CMK (cell line): ENCODE data around the gene S100A14.
A peak's percentile ranks its signal among the peaks of the same experiment; 100 is the strongest.

Experiments used
- DNase-seq: peaks from one replicate; pipeline ENCODE4 v3.0.0-alpha.2; 2010; ENCODE audit warnings: low read depth

S100A14 gene

GRCh38 chr1:153638261-153638660, 22.1 kb upstream of the S100A14 start:
- DNase-seq, result no peak

- no peak for DNase-seq
Measured at GRCh38 chr1:153636312-153636711, 20.2 kb upstream of the S100A14 start.

- no peak for DNase-seq
Measured at GRCh38 chr1:153635872-153636271, 19.7 kb upstream of the S100A14 start.

GRCh38 chr1:153633754-153634665, 17.9 kb upstream of the S100A14 start, which contains the start of gene CHTOP:
CHTOP (plus strand) TSS chr1:153634066; CDS start chr1:153636589, 2,523 bp downstream.
- peak; percentile 96 for DNase-seq

GRCh38 chr1:153633161-153633753, 17.1 kb upstream of the S100A14 start:
- no peak for DNase-seq

GRCh38 chr1:153631047-153632022, 15.2 kb upstream of the S100A14 start:
- no peak for DNase-seq

GRCh38 chr1:153630384-153630783, 14.3 kb upstream of the S100A14 start:
- no peak for DNase-seq

GRCh38 chr1:153629971-153630370, 13.8 kb upstream of the S100A14 start:
- DNase-seq, result no peak

- DNase-seq, result no peak
Measured at GRCh38 chr1:153629343-153629665, 13.2 kb upstream of the S100A14 start.

GRCh38 chr1:153628638-153629342, 12.7 kb upstream of the S100A14 start:
- DNase-seq, result no peak

GRCh38 chr1:153627715-153628626, 11.8 kb upstream of the S100A14 start, which contains the start of gene S100A1:
S100A1 (plus strand) TSS chr1:153628434; CDS start chr1:153630522, 2,088 bp downstream.
- no peak for DNase-seq

- no peak for DNase-seq
Measured at GRCh38 chr1:153626904-153627714, 11.0 kb upstream of the S100A14 start, which contains the start of gene S100A13. S100A13 (minus strand) TSS chr1:153627505; CDS start chr1:153626472, 1,033 bp downstream.

GRCh38 chr1:153626477-153626903, 10.4 kb upstream of the S100A14 start:
- DNase-seq, result no peak

GRCh38 chr1:153624965-153625611, 9.0 kb upstream of the S100A14 start:
- no peak for DNase-seq

GRCh38 chr1:153623101-153623500, 7.0 kb upstream of the S100A14 start:
- DNase-seq, result no peak

GRCh38 chr1:153619171-153619570, 3.0 kb upstream of the S100A14 start:
- no peak for DNase-seq

- no peak for DNase-seq
Measured at GRCh38 chr1:153617663-153618062, 1.5 kb upstream of the S100A14 start.

- no peak for DNase-seq
Measured at GRCh38 chr1:153616917-153617311, 789 bp upstream of the S100A14 start.

GRCh38 chr1:153615406-153615805, 719 bp downstream of the S100A14 start:
- no peak for DNase-seq
